ENCODE data around the gene TRHDE.

TRHDE gene

GRCh38 chr12:72272091-72272661, at the start of gene TRHDE:
TSS of gene TRHDE (plus strand) at chr12:72272370. CDS start at chr12:72272644, 274 bp downstream.
- Histone ChIP-seq H3K27ac (no peak within 1 kb of the TSS), H3K27me3 (ENCODE audit: insufficient read depth, low read depth) (no peaks in the 10 kb centered on the region), H3K4me3 (IDR thresholded peaks at IDR 0.05; ENCODE audit: insufficient read depth, low read depth, low read length) (no peak within 1 kb of the TSS), H2AFZ (ENCODE audit: low read depth) (peak within 1 kb of the TSS; percentile 81), H3K36me3 (ENCODE audit: insufficient read depth) (no peaks in the 10 kb centered on the region), H3K4me2 (peak within 1 kb of the TSS; percentile 52; the same call in 1 of the 2 replicates), H3K79me2 (ENCODE audit: insufficient read depth, low read depth) (no peaks in the 10 kb centered on the region), H4K20me1 (ENCODE audit: insufficient read depth) (no peaks in the 10 kb centered on the region), H3K4me1 (ENCODE audit: low read depth, poor library complexity, severe bottlenecking) (peaks cover 10% of the 10 kb centered on the region), H3K9ac (peak within 1 kb of the TSS; percentile 50; the same call in 1 of the 2 replicates)
- TF ChIP-seq, protein P1, sequence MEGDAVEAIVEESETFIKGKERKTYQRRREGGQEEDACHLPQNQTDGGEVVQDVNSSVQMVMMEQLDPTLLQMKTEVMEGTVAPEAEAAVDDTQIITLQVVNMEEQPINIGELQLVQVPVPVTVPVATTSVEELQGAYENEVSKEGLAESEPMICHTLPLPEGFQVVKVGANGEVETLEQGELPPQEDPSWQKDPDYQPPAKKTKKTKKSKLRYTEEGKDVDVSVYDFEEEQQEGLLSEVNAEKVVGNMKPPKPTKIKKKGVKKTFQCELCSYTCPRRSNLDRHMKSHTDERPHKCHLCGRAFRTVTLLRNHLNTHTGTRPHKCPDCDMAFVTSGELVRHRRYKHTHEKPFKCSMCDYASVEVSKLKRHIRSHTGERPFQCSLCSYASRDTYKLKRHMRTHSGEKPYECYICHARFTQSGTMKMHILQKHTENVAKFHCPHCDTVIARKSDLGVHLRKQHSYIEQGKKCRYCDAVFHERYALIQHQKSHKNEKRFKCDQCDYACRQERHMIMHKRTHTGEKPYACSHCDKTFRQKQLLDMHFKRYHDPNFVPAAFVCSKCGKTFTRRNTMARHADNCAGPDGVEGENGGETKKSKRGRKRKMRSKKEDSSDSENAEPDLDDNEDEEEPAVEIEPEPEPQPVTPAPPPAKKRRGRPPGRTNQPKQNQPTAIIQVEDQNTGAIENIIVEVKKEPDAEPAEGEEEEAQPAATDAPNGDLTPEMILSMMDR (conservative IDR thresholded peaks at IDR 0.05; ENCODE audit: low read depth, low read length): no peak

GRCh38 chr12:72226510-72226909, 45.7 kb upstream of the TRHDE start:
- Histone ChIP-seq H3K36me3 (ENCODE audit: insufficient read depth) (no peaks in the 10 kb centered on the region), H4K20me1 (ENCODE audit: insufficient read depth) (no peaks in the 10 kb centered on the region), H3K9ac (no peak overlapping the region), H3K4me2 (no peak overlapping the region), H3K4me3 (IDR thresholded peaks at IDR 0.05; ENCODE audit: insufficient read depth, low read depth, low read length) (no peak overlapping the region), H3K27me3 (ENCODE audit: insufficient read depth, low read depth) (no peaks in the 10 kb centered on the region), H3K27ac (no peak overlapping the region), H2AFZ (ENCODE audit: low read depth) (no peak overlapping the region), H3K4me1 (ENCODE audit: low read depth, poor library complexity, severe bottlenecking) (no peaks in the 10 kb centered on the region), H3K79me2 (ENCODE audit: insufficient read depth, low read depth) (no peaks in the 10 kb centered on the region)
- TF ChIP-seq, protein P1 (conservative IDR thresholded peaks at IDR 0.05; ENCODE audit: low read depth, low read length): no peak

GRCh38 chr12:72228424-72228823, 43.7 kb upstream of the TRHDE start:
- TF ChIP-seq, protein P1 (conservative IDR thresholded peaks at IDR 0.05; ENCODE audit: low read depth, low read length): no peak
- Histone ChIP-seq H3K4me1 (ENCODE audit: low read depth, poor library complexity, severe bottlenecking) (no peaks in the 10 kb centered on the region), H3K4me2 (no peak overlapping the region), H4K20me1 (ENCODE audit: insufficient read depth) (no peaks in the 10 kb centered on the region), H2AFZ (ENCODE audit: low read depth) (no peak overlapping the region), H3K36me3 (ENCODE audit: insufficient read depth) (no peaks in the 10 kb centered on the region), H3K27me3 (ENCODE audit: insufficient read depth, low read depth) (no peaks in the 10 kb centered on the region), H3K79me2 (ENCODE audit: insufficient read depth, low read depth) (no peaks in the 10 kb centered on the region), H3K9ac (no peak overlapping the region), H3K4me3 (IDR thresholded peaks at IDR 0.05; ENCODE audit: insufficient read depth, low read depth, low read length) (no peak overlapping the region), H3K27ac (no peak overlapping the region)

DNA sequence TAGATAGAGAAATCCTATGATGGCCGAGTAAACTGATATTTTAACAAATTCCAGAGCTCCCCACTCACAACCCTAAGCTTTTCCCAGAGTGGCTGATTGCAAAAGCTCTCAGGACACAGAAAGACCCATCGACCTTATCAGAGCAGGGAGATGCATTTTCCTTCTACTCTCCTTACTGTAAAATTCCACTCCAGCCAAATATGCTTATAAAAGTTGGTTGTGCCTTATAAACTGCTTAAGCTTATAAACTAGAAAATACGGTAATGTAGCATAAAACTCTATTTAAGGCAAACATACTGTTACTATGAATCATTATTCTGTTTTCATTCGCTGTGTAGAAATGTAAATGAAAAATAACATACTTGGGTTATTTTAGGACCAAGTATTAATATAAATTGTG, 41.6 kb upstream of the TRHDE start:
- Histone ChIP-seq H2AFZ (ENCODE audit: low read depth) (no peak overlapping the region), H3K4me2 (no peak overlapping the region), H4K20me1 (ENCODE audit: insufficient read depth) (no peaks in the 10 kb centered on the region), H3K27ac (no peak overlapping the region), H3K4me3 (IDR thresholded peaks at IDR 0.05; ENCODE audit: insufficient read depth, low read depth, low read length) (no peak overlapping the region), H3K36me3 (ENCODE audit: insufficient read depth) (no peaks in the 10 kb centered on the region), H3K4me1 (ENCODE audit: low read depth, poor library complexity, severe bottlenecking) (no peaks in the 10 kb centered on the region), H3K9ac (no peak overlapping the region), H3K27me3 (ENCODE audit: insufficient read depth, low read depth) (no peaks in the 10 kb centered on the region), H3K79me2 (ENCODE audit: insufficient read depth, low read depth) (no peaks in the 10 kb centered on the region)
- TF ChIP-seq, protein P1 (conservative IDR thresholded peaks at IDR 0.05; ENCODE audit: low read depth, low read length): no peak
